ENCODE results near the gene SPRYD3.

DNA sequence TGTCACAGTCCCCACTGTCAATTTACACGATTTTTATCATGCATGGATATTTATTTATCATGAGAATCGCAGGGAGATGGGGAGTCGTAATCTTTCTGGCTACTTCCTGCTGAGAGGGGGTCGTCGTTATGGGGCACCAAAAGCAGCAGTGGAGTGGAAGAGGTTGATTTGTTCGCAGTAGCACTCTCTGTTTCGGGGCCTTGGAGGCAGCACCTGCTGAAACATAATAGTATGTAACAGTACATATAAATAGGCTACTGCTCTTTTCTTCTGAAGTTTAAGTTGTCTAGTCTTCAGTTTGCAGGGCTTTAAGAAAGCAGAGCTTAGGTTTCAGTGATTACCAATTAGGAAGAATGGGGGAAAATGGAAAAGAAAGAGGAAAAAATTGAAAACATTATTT, 27.9 kb upstream of the SPRYD3 start:
- TF ChIP-seq, protein P1, sequence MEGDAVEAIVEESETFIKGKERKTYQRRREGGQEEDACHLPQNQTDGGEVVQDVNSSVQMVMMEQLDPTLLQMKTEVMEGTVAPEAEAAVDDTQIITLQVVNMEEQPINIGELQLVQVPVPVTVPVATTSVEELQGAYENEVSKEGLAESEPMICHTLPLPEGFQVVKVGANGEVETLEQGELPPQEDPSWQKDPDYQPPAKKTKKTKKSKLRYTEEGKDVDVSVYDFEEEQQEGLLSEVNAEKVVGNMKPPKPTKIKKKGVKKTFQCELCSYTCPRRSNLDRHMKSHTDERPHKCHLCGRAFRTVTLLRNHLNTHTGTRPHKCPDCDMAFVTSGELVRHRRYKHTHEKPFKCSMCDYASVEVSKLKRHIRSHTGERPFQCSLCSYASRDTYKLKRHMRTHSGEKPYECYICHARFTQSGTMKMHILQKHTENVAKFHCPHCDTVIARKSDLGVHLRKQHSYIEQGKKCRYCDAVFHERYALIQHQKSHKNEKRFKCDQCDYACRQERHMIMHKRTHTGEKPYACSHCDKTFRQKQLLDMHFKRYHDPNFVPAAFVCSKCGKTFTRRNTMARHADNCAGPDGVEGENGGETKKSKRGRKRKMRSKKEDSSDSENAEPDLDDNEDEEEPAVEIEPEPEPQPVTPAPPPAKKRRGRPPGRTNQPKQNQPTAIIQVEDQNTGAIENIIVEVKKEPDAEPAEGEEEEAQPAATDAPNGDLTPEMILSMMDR (IDR thresholded peaks at IDR 0.05) = no peak
- TF ChIP-seq POLR2A (IDR thresholded peaks at IDR 0.05) = no peak

Measured in ovary (tissue), 3 donors.